Measurements from ENCODE around the gene SNX9. TPM values are rescaled to one million over a fixed set of nuclear protein-coding genes. Genes with fewer than 3 reads are reported as not detected.

SNX9 gene
- total RNA-seq, 1 experiment from 2014 or later = 31.3 TPM

DNA sequence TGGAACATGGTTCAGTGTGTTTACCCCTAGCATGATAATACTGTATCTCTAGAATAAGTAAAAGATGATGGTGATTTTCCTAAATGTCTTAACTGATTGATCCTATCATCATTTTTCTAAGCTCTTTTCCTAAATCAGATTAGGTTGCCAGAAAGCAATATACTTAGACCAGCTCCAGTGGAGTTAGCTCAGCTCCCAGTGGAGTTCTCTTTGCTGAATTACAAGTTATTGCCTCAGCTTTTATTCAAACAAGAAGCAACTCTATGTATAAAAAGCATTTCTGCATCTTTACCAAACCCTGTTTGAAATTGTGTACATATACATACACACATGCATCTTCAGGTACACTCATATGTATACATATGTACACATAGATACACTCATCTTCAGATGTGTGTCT is 44.9 kb downstream of the SNX9 start:
- Histone ChIP-seq H3K4me2 (ENCODE audit: insufficient read depth, insufficient read length, low read length) (no peak overlapping the region), H3K56ac (ENCODE audit: insufficient read length, low read depth, low read length) (no peak overlapping the region)
- no peak overlapping the region for H3K4me3 Mint-ChIP-seq

More for the DNA sequence above, 44.9 kb downstream of the SNX9 start:
- Histone ChIP-seq H3K27ac (ENCODE audit: insufficient read length, low read depth, low read length) (no peak overlapping the region), H4K5ac (ENCODE audit: insufficient read length, low read depth, low read length) (no peak overlapping the region), H2AK5ac (ENCODE audit: insufficient read length, low read length) (no peak overlapping the region), H3K23me2 (ENCODE audit: insufficient read length, low read depth, low read length, poor library complexity, severe bottlenecking) (no peaks in the 10 kb centered on the region), H3K9ac (ENCODE audit: extremely low read depth, insufficient read length, low read length) (no peak overlapping the region), H3K4me1 (ENCODE audit: insufficient read depth, low read length) (no peaks in the 10 kb centered on the region), H4K20me1 (ENCODE audit: control insufficient read depth, insufficient read depth, insufficient read length) (no peaks in the 10 kb centered on the region), H4K8ac (replicated peaks; ENCODE audit: insufficient read length, low read depth, low read length) (no peak overlapping the region), H3T11ph (ENCODE audit: low read length) (no peak overlapping the region), H3K18ac (ENCODE audit: insufficient read length, low read depth, low read length) (no peak overlapping the region), H2BK12ac (ENCODE audit: insufficient read length, low read depth, low read length) (no peak overlapping the region), H3K79me2 (ENCODE audit: insufficient read depth, low read length) (peaks cover 2% of the 10 kb centered on the region; the same call in 1 of the 2 replicates), H2BK5ac (ENCODE audit: insufficient read length, low read length) (no peak overlapping the region), H3K14ac (ENCODE audit: insufficient read depth, low read length) (no peak overlapping the region), H3K4ac (ENCODE audit: low read depth, low read length) (no peak overlapping the region), H3K9me3 (ENCODE audit: control insufficient read depth, low read depth, low read length) (no peaks in the 10 kb centered on the region), H3K23ac (ENCODE audit: insufficient read length, low read depth, low read length) (no peak overlapping the region), H2AFZ (ENCODE audit: low read length) (no peak overlapping the region), H2BK20ac (ENCODE audit: low read depth, low read length, poor library complexity, severe bottlenecking) (no peak overlapping the region), H2BK120ac (ENCODE audit: low read depth, low read length, poor library complexity, severe bottlenecking) (no peak overlapping the region), H3K27me3 (ENCODE audit: insufficient read depth, low read length) (no peaks in the 10 kb centered on the region), H3K79me1 (ENCODE audit: insufficient read depth, low read depth, low read length, poor library complexity, severe bottlenecking) (peaks cover 4% of the 10 kb centered on the region), H2BK15ac (ENCODE audit: low read depth, low read length) (no peak overlapping the region), H4K91ac (ENCODE audit: insufficient read length, low read depth, low read length) (no peak overlapping the region)
- no peaks in the 10 kb centered on the region for H3K27me3 Mint-ChIP-seq (ENCODE audit: low read depth)
- no peak for DNase-seq
- TF ChIP-seq, protein P1, sequence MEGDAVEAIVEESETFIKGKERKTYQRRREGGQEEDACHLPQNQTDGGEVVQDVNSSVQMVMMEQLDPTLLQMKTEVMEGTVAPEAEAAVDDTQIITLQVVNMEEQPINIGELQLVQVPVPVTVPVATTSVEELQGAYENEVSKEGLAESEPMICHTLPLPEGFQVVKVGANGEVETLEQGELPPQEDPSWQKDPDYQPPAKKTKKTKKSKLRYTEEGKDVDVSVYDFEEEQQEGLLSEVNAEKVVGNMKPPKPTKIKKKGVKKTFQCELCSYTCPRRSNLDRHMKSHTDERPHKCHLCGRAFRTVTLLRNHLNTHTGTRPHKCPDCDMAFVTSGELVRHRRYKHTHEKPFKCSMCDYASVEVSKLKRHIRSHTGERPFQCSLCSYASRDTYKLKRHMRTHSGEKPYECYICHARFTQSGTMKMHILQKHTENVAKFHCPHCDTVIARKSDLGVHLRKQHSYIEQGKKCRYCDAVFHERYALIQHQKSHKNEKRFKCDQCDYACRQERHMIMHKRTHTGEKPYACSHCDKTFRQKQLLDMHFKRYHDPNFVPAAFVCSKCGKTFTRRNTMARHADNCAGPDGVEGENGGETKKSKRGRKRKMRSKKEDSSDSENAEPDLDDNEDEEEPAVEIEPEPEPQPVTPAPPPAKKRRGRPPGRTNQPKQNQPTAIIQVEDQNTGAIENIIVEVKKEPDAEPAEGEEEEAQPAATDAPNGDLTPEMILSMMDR (conservative IDR thresholded peaks at IDR 0.05) = no peak
- H3K4me1 Mint-ChIP-seq = peaks cover 0 to 13% of the 10 kb centered on the region in 2 experiments; a peak in 2 of 4 replicates
- H3K9me3 Mint-ChIP-seq = no peaks in the 10 kb centered on the region
- H3K36me3 Mint-ChIP-seq (ENCODE audit: insufficient read depth in 1 of 3, low read depth in 3 of 3) = peaks cover 0 to 15% (median 8%) of the 10 kb centered on the region in 3 experiments; a peak in 3 of 7 replicates
- no peak overlapping the region for H3K27ac Mint-ChIP-seq

Measured in H9 (cell line).